Measurements from ENCODE around the gene CDC14B. TPM values are rescaled to one million over a fixed set of nuclear protein-coding genes. Genes with fewer than 3 reads are reported as not detected.
"Not testable (repeated sequence)": the region's sequence is repeated elsewhere in the genome, so short reads cannot be mapped to it uniquely, and the experiment has no call there.

CDC14B gene
- total RNA-seq = 10 to 100 TPM; 27.9 to 37.9 TPM
- polyA plus RNA-seq = 10 to 100 TPM; 12.8 to 22.9 TPM
- long read RNA-seq, donor 1, partial matches to known transcripts = 5 of 37 reads
- long read RNA-seq, donor 1, other reads (novel, unspliced or antisense) = 29 of 37 reads
- long read RNA-seq, donor 2, full-length matches to known transcripts = 3 of 31 reads
- long read RNA-seq, donor 2, partial matches to known transcripts = 3 of 31 reads
- long read RNA-seq, donor 2, other reads (novel, unspliced or antisense) = 25 of 31 reads

GRCh38 chr9:96619491-96620180 lies at the start of gene CDC14B:
Gene CDC14B, minus strand, starts transcription at chr9:96619843. Its CDS starts 465 bp downstream, at chr9:96619378.
- intact Hi-C loops (cut with DNase I) = loop anchor here (2.0 to 10.0 kb wide), 3 partner anchors 135 to 169 kb away; partner anchors contain the start of gene HABP4 (in 2 of the 2)

GRCh38 chr9:96668868-96669534 lies 49.4 kb upstream of the CDC14B start:
- Histone ChIP-seq H3K9me3 (ENCODE audit: control insufficient read depth, low read length) (no peaks in the 10 kb centered on the region), H3K36me3 (ENCODE audit: control insufficient read depth in 1 of 2, insufficient read depth in 2 of 2, low read length in 1 of 2) (no peaks in the 10 kb centered on the region), H3K27ac (ENCODE audit: low read depth in 1 of 2, low read length in 2 of 2) (no peak overlapping the region), H3K4me1 (ENCODE audit: control insufficient read depth in 1 of 2, insufficient read depth in 2 of 2, low read length in 2 of 2) (no peaks in the 10 kb centered on the region), H3K27me3 (ENCODE audit: control insufficient read depth in 1 of 2, insufficient read depth in 2 of 2, low read length in 1 of 2) (no peaks in the 10 kb centered on the region), H3K4me3 (ENCODE audit: low read length in 2 of 2) (no peak overlapping the region)
- intact Hi-C loops (cut with DNase I) = loop anchor here (5.0 to 10.0 kb wide), 2 partner anchors 342 to 434 kb away; no protein-coding TSS in a partner anchor
- ATAC-seq (ENCODE audit: low FRiP score) (no peak), DNase-seq (no peak)
- WGBS, 2 donors = 90% methylated on average over 20 of the region's 20 CpGs

More at GRCh38 chr9:96619491-96620180, at the start of gene CDC14B:
- Histone ChIP-seq H3K4me3 (ENCODE audit: low read length in 2 of 2) (peak within 1 kb of the TSS; percentile 72 to 89), H3K9me3 (ENCODE audit: control insufficient read depth, low read length) (no peaks in the 10 kb centered on the region), H3K4me1 (ENCODE audit: control insufficient read depth in 1 of 2, insufficient read depth in 2 of 2, low read length in 2 of 2) (no peaks in the 10 kb centered on the region), H3K36me3 (ENCODE audit: control insufficient read depth in 1 of 2, insufficient read depth in 2 of 2, low read length in 1 of 2) (no peaks in the 10 kb centered on the region), H3K27ac (ENCODE audit: low read depth in 1 of 2, low read length in 2 of 2) (peak within 1 kb of the TSS; percentile 38 to 97), H3K27me3 (ENCODE audit: control insufficient read depth in 1 of 2, insufficient read depth in 2 of 2, low read length in 1 of 2) (no peaks in the 10 kb centered on the region)
- ATAC-seq (ENCODE audit: low FRiP score) (peak; percentile 71), DNase-seq (peak; percentile 93 to 94)
- WGBS, 2 donors = 0 to 1% methylated on average over 41 to 66 of the region's 66 CpGs

- no peaks in the 10 kb centered on the region for H3K27me3 ChIP-seq (ENCODE audit: control insufficient read depth in 1 of 2, insufficient read depth in 2 of 2, low read length in 1 of 2)
- 90 to 97% methylated on average over 2 of the region's 2 CpGs for WGBS, 2 donors
- H3K4me1 ChIP-seq (ENCODE audit: control insufficient read depth in 1 of 2, insufficient read depth in 2 of 2, low read length in 2 of 2) = no peaks in the 10 kb centered on the region
- no peak overlapping the region for H3K4me3 ChIP-seq (ENCODE audit: low read length in 2 of 2)
- H3K9me3 ChIP-seq (ENCODE audit: control insufficient read depth, low read length) = no peaks in the 10 kb centered on the region
- no peaks in the 10 kb centered on the region for H3K36me3 ChIP-seq (ENCODE audit: control insufficient read depth in 1 of 2, insufficient read depth in 2 of 2, low read length in 1 of 2)
- intact Hi-C loops (cut with DNase I) = loop anchor here (5.0 to 10.0 kb wide), 2 partner anchors 340 to 433 kb away; no protein-coding TSS in a partner anchor
- DNase-seq (no peak), ATAC-seq (ENCODE audit: low FRiP score) (no peak)
- H3K27ac ChIP-seq (ENCODE audit: low read depth in 1 of 2, low read length in 2 of 2) = no peak overlapping the region
Observed at GRCh38 chr9:96667363-96667728, 47.7 kb upstream of the CDC14B start.

- 61 to 62% methylated on average over 15 of the region's 15 CpGs for WGBS, 2 donors
- H3K4me1 ChIP-seq (ENCODE audit: control insufficient read depth in 1 of 2, insufficient read depth in 2 of 2, low read length in 2 of 2); H3K4me3 ChIP-seq (ENCODE audit: low read length in 2 of 2); H3K9me3 ChIP-seq (ENCODE audit: control insufficient read depth, low read length); H3K36me3 ChIP-seq (ENCODE audit: control insufficient read depth in 1 of 2, insufficient read depth in 2 of 2, low read length in 1 of 2); H3K27ac ChIP-seq (ENCODE audit: low read depth in 1 of 2, low read length in 2 of 2); H3K27me3 ChIP-seq (ENCODE audit: control insufficient read depth in 1 of 2, insufficient read depth in 2 of 2, low read length in 1 of 2); DNase-seq: not testable (repeated sequence)
- peak; percentile 68 for ATAC-seq (ENCODE audit: low FRiP score)
- intact Hi-C loops (cut with DNase I) = loop anchor here (5.0 to 10.0 kb wide), 2 partner anchors 340 to 432 kb away; no protein-coding TSS in a partner anchor
Observed at GRCh38 chr9:96666653-96667362, 47.2 kb upstream of the CDC14B start.

- 79 to 84% methylated on average over 6 of the region's 6 CpGs for WGBS, 2 donors
- DNase-seq (no peak), ATAC-seq (ENCODE audit: low FRiP score) (no peak)
- Histone ChIP-seq H3K27me3 (ENCODE audit: control insufficient read depth in 1 of 2, insufficient read depth in 2 of 2, low read length in 1 of 2) (no peaks in the 10 kb centered on the region), H3K4me3 (ENCODE audit: low read length in 2 of 2) (no peak overlapping the region), H3K27ac (ENCODE audit: low read depth in 1 of 2, low read length in 2 of 2) (no peak overlapping the region), H3K4me1 (ENCODE audit: control insufficient read depth in 1 of 2, insufficient read depth in 2 of 2, low read length in 2 of 2) (no peaks in the 10 kb centered on the region), H3K9me3 (ENCODE audit: control insufficient read depth, low read length) (no peaks in the 10 kb centered on the region), H3K36me3 (ENCODE audit: control insufficient read depth in 1 of 2, insufficient read depth in 2 of 2, low read length in 1 of 2) (no peaks in the 10 kb centered on the region)
- intact Hi-C loops (cut with DNase I) = loop anchor here (5.0 to 10.0 kb wide), 2 partner anchors 338 to 431 kb away; no protein-coding TSS in a partner anchor
Observed at GRCh38 chr9:96665789-96666188, 46.1 kb upstream of the CDC14B start.

- DNase-seq (no peak), ATAC-seq (ENCODE audit: low FRiP score) (no peak)
- intact Hi-C loops (cut with DNase I) = loop anchor here in 1 of 2 donors (10.0 kb wide), 1 partner anchor 429 kb away; no protein-coding TSS in a partner anchor
- no peak overlapping the region for H3K4me3 ChIP-seq (ENCODE audit: low read length in 2 of 2)
- WGBS, 2 donors = 89 to 92% methylated on average over 20 of the region's 20 CpGs
- H3K4me1 ChIP-seq (ENCODE audit: control insufficient read depth in 1 of 2, insufficient read depth in 2 of 2, low read length in 2 of 2) = no peaks in the 10 kb centered on the region
- no peak overlapping the region for H3K27ac ChIP-seq (ENCODE audit: low read depth in 1 of 2, low read length in 2 of 2)
- H3K27me3 ChIP-seq (ENCODE audit: control insufficient read depth in 1 of 2, insufficient read depth in 2 of 2, low read length in 1 of 2) = no peaks in the 10 kb centered on the region
- no peaks in the 10 kb centered on the region for H3K9me3 ChIP-seq (ENCODE audit: control insufficient read depth, low read length)
- no peaks in the 10 kb centered on the region for H3K36me3 ChIP-seq (ENCODE audit: control insufficient read depth in 1 of 2, insufficient read depth in 2 of 2, low read length in 1 of 2)
Observed at GRCh38 chr9:96663506-96664120, 44.0 kb upstream of the CDC14B start.

GRCh38 chr9:96661711-96662110 lies 42.1 kb upstream of the CDC14B start:
- no peak overlapping the region for H3K4me3 ChIP-seq (ENCODE audit: low read length in 2 of 2)
- WGBS, 2 donors = 74% methylated on average over 4 of the region's 4 CpGs
- H3K27ac ChIP-seq (ENCODE audit: low read depth in 1 of 2, low read length in 2 of 2) = no peak overlapping the region
- no peaks in the 10 kb centered on the region for H3K9me3 ChIP-seq (ENCODE audit: control insufficient read depth, low read length)
- intact Hi-C loops (cut with DNase I) = loop anchor here in 1 of 2 donors (10.0 kb wide), 1 partner anchor 427 kb away; no protein-coding TSS in a partner anchor
- no peaks in the 10 kb centered on the region for H3K4me1 ChIP-seq (ENCODE audit: control insufficient read depth in 1 of 2, insufficient read depth in 2 of 2, low read length in 2 of 2)
- ATAC-seq (ENCODE audit: low FRiP score) (no peak), DNase-seq (no peak)
- H3K27me3 ChIP-seq (ENCODE audit: control insufficient read depth in 1 of 2, insufficient read depth in 2 of 2, low read length in 1 of 2) = no peaks in the 10 kb centered on the region
- H3K36me3 ChIP-seq (ENCODE audit: control insufficient read depth in 1 of 2, insufficient read depth in 2 of 2, low read length in 1 of 2) = no peaks in the 10 kb centered on the region
